ENCODE results near the gene PIGQ.

Gene PIGQ

DNA sequence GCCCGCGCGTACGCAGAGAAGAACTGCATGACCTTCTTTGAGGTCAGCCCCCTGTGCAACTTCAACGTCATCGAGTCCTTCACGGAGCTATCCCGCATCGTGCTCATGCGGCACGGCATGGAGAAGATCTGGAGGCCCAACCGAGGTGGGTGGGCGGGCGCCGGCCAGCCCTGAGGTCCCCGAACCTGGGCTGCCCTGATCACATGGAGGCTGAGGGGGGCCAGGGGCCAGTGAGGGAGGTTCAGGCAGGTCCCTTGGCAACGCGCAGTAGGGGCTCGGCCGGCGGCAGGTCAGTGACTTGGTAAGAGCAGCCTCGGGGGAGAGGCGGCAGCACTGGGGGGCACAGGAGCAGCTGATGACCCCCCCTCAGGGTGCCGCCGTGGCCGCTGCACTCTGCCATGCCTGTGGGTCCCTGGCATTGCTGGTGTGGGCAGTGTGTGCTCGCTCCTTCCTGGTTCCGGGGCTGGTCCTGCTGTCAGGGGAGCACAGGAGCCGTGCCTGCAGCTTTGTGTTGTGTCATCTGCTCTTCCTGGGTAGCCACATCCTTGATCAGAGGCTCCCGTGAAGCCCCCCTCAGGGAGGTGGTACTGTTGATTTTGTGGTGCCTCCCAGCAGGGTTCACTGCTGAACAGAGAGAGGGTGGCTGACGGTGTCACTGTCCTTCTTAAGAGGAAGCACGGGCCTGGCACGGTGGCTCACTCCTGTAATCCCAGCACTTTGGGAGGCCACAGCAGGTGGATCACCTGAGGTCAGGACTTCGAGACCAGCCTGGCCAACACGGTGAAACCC is 56.4 kb downstream of the PIGQ start:
- DNase-seq (ENCODE audit: extremely low read depth in 1 of 2, low read depth in 1 of 2) = no peak

- no peak for DNase-seq (ENCODE audit: extremely low read depth in 1 of 2, low read depth in 1 of 2)
Observed at GRCh38 chr16:626787-627453, 57.2 kb downstream of the PIGQ start.

- no peak for DNase-seq (ENCODE audit: extremely low read depth in 1 of 2, low read depth in 1 of 2)
Observed at GRCh38 chr16:627454-628239, 57.9 kb downstream of the PIGQ start.

- no peak for DNase-seq (ENCODE audit: extremely low read depth in 1 of 2, low read depth in 1 of 2)
Observed at GRCh38 chr16:628321-629061, 58.7 kb downstream of the PIGQ start.

GRCh38 chr16:629185-629832 is 59.5 kb downstream of the PIGQ start:
- no peak for DNase-seq (ENCODE audit: extremely low read depth in 1 of 2, low read depth in 1 of 2)

- DNase-seq (ENCODE audit: extremely low read depth in 1 of 2, low read depth in 1 of 2) = no peak
Observed at GRCh38 chr16:629833-630248, 60.1 kb downstream of the PIGQ start.

DNA sequence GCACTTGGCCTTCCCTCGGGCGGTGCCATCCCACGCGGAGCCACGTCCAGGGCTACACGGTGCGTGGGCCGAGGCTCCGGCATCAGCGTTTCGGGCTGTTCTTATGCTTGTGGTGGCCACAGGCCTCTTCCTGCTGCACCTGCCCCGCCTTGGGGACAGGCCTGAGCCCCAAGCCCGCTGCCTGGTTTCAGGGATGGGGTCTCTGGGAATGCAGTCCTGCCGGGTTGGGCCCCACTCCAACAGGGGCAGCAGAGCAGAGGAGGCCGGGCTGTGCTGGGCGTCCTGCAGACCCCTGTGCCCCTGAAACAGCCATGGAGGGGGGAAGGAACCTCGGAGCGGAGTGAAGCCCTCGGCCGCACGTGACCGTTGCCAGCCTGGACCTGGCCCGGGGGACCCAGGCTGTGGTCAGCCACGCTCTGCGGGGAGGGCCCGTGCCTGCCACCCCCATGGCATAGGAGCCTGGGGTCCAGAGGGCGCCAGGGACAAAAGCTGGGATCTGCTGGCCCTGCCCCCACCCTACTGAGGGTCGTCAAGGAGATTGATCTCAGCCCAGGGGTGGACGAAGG is 60.6 kb downstream of the PIGQ start:
- DNase-seq (ENCODE audit: extremely low read depth in 1 of 2, low read depth in 1 of 2) = no peak

DNA sequence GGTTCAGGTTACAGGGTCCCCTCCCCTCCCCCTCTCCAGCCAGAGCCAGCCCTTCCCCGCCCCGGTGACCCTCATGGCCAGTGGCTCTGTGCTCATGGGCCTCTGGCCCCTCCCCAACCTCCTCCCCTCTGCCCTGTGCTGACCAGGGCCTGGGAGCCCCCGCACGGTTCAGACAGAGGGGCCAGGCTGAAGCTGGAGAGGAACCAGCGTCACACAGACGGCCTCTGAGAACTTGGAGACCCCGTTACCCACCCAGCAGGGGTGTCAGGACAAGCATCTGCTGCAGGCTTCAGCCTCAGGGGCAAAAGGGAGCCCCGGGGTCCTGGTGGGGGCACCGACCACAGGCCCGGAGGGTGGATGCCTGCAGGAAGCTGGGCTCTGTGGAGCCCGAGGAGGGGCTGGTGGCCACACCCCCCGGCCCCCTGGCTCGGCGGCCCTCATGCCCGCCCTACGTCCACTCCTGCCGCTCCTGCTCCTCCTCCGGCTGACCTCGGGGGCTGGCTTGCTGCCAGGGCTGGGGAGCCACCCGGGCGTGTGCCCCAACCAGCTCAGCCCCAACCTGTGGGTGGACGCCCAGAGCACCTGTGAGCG is 61.1 kb downstream of the PIGQ start, which contains the start of gene WFIKKN1:
WFIKKN1 (plus strand) TSS at position 171 of the 591 bp plus-strand sequence; CDS start at position 440, 269 bp downstream.
- no peak for DNase-seq (ENCODE audit: extremely low read depth in 1 of 2, low read depth in 1 of 2)

DNA sequence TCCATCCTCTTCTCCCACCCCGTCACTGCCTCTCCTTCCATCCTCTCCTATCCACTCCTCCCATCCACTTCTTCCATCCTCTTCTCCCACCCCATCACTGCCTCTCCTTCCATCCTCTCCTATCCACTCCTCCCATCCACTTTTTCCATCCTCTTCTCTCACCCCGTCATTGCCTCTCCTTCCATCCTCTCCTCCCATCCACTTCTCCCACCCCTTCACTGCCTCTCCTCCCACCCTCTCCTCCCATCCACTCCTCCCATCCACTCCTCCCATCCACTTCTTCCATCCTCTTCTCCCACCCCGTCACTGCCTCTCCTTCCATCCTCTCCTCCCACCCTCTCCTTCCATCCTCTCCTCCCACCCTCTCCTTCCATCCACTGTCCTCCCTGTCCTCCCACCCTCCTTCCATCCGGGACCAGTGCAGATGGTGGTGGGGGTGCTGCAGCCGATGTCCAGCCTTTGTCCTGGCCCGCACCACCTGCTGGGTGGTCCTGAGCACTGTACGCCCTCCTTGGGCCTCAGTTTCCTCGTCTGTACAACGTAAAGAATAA is 62.1 kb downstream of the PIGQ start:
- no peak for DNase-seq (ENCODE audit: extremely low read depth in 1 of 2, low read depth in 1 of 2)

- DNase-seq (ENCODE audit: extremely low read depth in 1 of 2, low read depth in 1 of 2) = no peak
Observed at GRCh38 chr16:632486-633335, 62.9 kb downstream of the PIGQ start.

DNA sequence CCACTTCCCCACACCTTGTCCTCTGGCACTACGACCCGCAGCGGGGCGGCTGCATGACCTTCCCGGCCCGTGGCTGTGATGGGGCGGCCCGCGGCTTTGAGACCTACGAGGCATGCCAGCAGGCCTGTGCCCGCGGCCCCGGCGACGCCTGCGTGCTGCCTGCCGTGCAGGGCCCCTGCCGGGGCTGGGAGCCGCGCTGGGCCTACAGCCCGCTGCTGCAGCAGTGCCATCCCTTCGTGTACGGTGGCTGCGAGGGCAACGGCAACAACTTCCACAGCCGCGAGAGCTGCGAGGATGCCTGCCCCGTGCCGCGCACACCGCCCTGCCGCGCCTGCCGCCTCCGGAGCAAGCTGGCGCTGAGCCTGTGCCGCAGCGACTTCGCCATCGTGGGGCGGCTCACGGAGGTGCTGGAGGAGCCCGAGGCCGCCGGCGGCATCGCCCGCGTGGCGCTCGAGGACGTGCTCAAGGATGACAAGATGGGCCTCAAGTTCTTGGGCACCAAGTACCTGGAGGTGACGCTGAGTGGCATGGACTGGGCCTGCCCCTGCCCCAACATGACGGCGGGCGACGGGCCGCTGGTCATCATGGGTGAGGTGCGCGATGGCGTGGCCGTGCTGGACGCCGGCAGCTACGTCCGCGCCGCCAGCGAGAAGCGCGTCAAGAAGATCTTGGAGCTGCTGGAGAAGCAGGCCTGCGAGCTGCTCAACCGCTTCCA is 63.7 kb downstream of the PIGQ start:
- no peak for DNase-seq (ENCODE audit: extremely low read depth in 1 of 2, low read depth in 1 of 2)

All from activated CD8-positive, alpha-beta memory T cell treated with anti-CD3 and anti-CD28 coated beads for 1 hour (primary cell).